K562 (cell line): ENCODE results near the gene ARHGEF4. TPM values are rescaled to one million over a fixed set of nuclear protein-coding genes. Genes with fewer than 3 reads are reported as not detected.

Source experiments
- HMG20A ChIP-seq: fragments of 450-650 bp; formaldehyde crosslinking; conservative IDR thresholded peaks from 2 replicates; pipeline ENCODE4 v1.4.0; 2020; ENCODE audit warnings: mild to moderate bottlenecking, mixed read lengths
- KDM1A ChIP-seq, 2 experiments: fragments of 450-650 bp; IDR thresholded peaks; 2 replicates each; pipeline ENCODE4 v1.6.1; 2016; ENCODE audit warnings: mild to moderate bottlenecking in 2 of 2
- POLR2AphosphoS2 ChIP-seq: IDR thresholded peaks from 2 replicates; pipeline ENCODE4 v1.6.1; 2012; ENCODE audit warnings: low read length, improper control_type of control experiment
- RBBP5 ChIP-seq: fragments of 200-600 bp; sonication (generic); IDR thresholded peaks from 2 replicates; pipeline ENCODE4 v1.6.1; 2012; ENCODE audit warnings: borderline replicate concordance, mild to moderate bottlenecking, low read length, control low read depth, inconsistent platforms; ENCODE audit not compliant: insufficient read depth, poor library complexity, severe bottlenecking
- ZNF197 ChIP-seq: fragments of 200-800 bp; sonication (Bioruptor generic); IDR thresholded peaks from 2 replicates; pipeline ENCODE4 v1.6.1; 2016; ENCODE audit warnings: low read depth, missing genetic modification characterization, missing compliant biosample characterization
- ZNF274 ChIP-seq: IDR thresholded peaks from 2 replicates; pipeline ENCODE4 v1.6.1; 2011; ENCODE audit warnings: low read depth, mild to moderate bottlenecking, low read length, moderate library complexity, borderline replicate concordance
- polyA plus RNA-seq, 8 experiments: library from polyadenylated mRNA; depleted of rRNA in 4 of 8; stranded (reverse) in 5 of 8; unstranded in 3 of 8; fragments of >200 nt; fragmentation: Nextera tagmentation in 2 of 8; fragmentation: Illumina TruSeq in 1 of 8; extraction: Ambion mirVana in 2 of 8; extraction: Trizol in 1 of 8; gene quantifications; 2 replicates each; pipeline versions ENCODE4 v1.2.1 to v1.2.3, GENCODE V29; 2011 to 2014; ENCODE audit warnings: inconsistent platforms in 1 of 8, missing spikeins in 1 of 8
- total RNA-seq, 7 experiments: library from RNA; depleted of rRNA in 6 of 7; stranded (reverse); fragments of >200 nt in 6 of 7; fragmentation: Illumina TruSeq in 2 of 7; extraction: Trizol in 2 of 7; gene quantifications; 2 replicates each; pipeline versions ENCODE4 v1.2.1 to v1.2.3, GENCODE V29; 2011 to 2021; ENCODE audit warnings: low replicate concordance in 1 of 7
- TF ChIP-seq, protein P1 (sequence below): fragments of 250-450 bp; sonication (Bioruptor Pico); IDR thresholded peaks from 2 replicates; pipeline ENCODE4 v1.5.0; 2020; ENCODE audit warnings: mild to moderate bottlenecking
- TF ChIP-seq, protein P2 (sequence below): fragments of 250-450 bp; sonication (Bioruptor Pico); IDR thresholded peaks from 2 replicates; pipeline ENCODE4 v1.8.0; 2021; ENCODE audit warnings: borderline replicate concordance, mild to moderate bottlenecking, moderate library complexity; ENCODE audit not compliant: poor library complexity, severe bottlenecking
- TF ChIP-seq, protein P3 (sequence below), 2 experiments: fragments of 450-650 bp in 1 of 2; sonication (generic) in 1 of 2; formaldehyde crosslinking in 1 of 2; IDR thresholded peaks; 2 replicates each; pipeline versions ENCODE4 v1.7.1 to v1.9.0; 2016 to 2022; ENCODE audit warnings: inconsistent platforms in 1 of 2, mild to moderate bottlenecking in 1 of 2, missing genetic modification reagents in 1 of 2
- TF ChIP-seq, protein P4 (sequence below): sonication (generic); formaldehyde crosslinking; IDR thresholded peaks from 2 replicates; pipeline ENCODE4 v1.8.0; 2022; ENCODE audit warnings: mild to moderate bottlenecking, missing genetic modification reagents

The ARHGEF4 gene
- total and polyA plus RNA-seq, 9 of the 15 experiments (the other 6 are each of a cell fraction or from before 2014, with no cell fraction given) = not detected

DNA sequence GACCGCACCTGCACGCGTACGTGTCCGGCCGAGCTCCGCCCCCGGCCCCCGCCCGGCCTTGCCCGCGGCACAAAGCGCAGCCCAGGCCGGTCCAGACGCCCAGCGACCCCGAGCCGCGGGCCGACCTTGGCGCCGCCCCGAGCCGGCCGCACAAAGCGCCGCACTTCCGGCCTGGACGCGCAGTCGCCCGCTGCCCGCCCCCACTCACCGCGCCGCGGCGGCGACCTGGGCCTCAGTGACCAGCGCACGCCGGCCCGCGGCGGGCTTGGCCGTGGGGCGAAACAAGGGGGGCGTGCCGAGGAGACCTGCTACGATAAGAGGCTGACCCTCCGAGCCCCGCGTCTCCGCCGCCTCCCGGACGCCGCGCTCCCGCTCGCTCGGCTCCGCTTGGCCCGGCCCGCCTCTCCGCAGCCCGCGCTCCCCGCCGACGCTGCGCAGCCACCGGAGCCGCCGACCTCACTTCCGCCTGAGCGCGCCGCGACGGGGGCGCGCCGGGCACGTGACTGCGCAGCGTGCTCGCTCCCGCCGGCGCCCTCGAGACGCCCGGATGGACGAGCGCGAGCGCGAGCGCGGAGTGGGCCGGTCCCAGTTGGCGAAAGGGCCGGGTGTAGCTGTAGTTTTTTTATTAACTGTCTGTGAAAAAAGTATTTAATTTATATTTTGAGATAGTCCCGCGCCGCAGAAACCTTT, 256.4 kb downstream of the ARHGEF4 start, which contains the start of gene FAM168B (continued):
- TF ChIP-seq POLR2AphosphoS2 (no peak), ZNF197 (CRISPR knock-in tag) (peak; percentile 95), RBBP5 (peak; percentile 92), HMG20A (no peak), KDM1A (IDR thresholded peaks at IDR 0.05) (no peak), ZNF274 (no peak)
- TF ChIP-seq, protein P1, sequence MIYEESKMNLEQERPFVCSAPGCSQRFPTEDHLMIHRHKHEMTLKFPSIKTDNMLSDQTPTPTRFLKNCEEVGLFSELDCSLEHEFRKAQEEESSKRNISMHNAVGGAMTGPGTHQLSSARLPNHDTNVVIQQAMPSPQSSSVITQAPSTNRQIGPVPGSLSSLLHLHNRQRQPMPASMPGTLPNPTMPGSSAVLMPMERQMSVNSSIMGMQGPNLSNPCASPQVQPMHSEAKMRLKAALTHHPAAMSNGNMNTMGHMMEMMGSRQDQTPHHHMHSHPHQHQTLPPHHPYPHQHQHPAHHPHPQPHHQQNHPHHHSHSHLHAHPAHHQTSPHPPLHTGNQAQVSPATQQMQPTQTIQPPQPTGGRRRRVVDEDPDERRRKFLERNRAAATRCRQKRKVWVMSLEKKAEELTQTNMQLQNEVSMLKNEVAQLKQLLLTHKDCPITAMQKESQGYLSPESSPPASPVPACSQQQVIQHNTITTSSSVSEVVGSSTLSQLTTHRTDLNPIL = no peak
- TF ChIP-seq, protein P2, sequence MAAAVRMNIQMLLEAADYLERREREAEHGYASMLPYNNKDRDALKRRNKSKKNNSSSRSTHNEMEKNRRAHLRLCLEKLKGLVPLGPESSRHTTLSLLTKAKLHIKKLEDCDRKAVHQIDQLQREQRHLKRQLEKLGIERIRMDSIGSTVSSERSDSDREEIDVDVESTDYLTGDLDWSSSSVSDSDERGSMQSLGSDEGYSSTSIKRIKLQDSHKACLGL (CRISPR knock-in tag) = no peak
- TF ChIP-seq, protein P3, sequence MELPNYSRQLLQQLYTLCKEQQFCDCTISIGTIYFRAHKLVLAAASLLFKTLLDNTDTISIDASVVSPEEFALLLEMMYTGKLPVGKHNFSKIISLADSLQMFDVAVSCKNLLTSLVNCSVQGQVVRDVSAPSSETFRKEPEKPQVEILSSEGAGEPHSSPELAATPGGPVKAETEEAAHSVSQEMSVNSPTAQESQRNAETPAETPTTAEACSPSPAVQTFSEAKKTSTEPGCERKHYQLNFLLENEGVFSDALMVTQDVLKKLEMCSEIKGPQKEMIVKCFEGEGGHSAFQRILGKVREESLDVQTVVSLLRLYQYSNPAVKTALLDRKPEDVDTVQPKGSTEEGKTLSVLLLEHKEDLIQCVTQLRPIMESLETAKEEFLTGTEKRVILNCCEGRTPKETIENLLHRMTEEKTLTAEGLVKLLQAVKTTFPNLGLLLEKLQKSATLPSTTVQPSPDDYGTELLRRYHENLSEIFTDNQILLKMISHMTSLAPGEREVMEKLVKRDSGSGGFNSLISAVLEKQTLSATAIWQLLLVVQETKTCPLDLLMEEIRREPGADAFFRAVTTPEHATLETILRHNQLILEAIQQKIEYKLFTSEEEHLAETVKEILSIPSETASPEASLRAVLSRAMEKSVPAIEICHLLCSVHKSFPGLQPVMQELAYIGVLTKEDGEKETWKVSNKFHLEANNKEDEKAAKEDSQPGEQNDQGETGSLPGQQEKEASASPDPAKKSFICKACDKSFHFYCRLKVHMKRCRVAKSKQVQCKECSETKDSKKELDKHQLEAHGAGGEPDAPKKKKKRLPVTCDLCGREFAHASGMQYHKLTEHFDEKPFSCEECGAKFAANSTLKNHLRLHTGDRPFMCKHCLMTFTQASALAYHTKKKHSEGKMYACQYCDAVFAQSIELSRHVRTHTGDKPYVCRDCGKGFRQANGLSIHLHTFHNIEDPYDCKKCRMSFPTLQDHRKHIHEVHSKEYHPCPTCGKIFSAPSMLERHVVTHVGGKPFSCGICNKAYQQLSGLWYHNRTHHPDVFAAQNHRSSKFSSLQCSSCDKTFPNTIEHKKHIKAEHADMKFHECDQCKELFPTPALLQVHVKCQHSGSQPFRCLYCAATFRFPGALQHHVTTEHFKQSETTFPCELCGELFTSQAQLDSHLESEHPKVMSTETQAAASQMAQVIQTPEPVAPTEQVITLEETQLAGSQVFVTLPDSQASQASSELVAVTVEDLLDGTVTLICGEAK (IDR thresholded peaks at IDR 0.05) = peak; percentile 42; the same call in 1 of the 2 replicates
- TF ChIP-seq, protein P3 (CRISPR knock-in tag; IDR thresholded peaks at IDR 0.05) = no peak
- TF ChIP-seq, protein P4, sequence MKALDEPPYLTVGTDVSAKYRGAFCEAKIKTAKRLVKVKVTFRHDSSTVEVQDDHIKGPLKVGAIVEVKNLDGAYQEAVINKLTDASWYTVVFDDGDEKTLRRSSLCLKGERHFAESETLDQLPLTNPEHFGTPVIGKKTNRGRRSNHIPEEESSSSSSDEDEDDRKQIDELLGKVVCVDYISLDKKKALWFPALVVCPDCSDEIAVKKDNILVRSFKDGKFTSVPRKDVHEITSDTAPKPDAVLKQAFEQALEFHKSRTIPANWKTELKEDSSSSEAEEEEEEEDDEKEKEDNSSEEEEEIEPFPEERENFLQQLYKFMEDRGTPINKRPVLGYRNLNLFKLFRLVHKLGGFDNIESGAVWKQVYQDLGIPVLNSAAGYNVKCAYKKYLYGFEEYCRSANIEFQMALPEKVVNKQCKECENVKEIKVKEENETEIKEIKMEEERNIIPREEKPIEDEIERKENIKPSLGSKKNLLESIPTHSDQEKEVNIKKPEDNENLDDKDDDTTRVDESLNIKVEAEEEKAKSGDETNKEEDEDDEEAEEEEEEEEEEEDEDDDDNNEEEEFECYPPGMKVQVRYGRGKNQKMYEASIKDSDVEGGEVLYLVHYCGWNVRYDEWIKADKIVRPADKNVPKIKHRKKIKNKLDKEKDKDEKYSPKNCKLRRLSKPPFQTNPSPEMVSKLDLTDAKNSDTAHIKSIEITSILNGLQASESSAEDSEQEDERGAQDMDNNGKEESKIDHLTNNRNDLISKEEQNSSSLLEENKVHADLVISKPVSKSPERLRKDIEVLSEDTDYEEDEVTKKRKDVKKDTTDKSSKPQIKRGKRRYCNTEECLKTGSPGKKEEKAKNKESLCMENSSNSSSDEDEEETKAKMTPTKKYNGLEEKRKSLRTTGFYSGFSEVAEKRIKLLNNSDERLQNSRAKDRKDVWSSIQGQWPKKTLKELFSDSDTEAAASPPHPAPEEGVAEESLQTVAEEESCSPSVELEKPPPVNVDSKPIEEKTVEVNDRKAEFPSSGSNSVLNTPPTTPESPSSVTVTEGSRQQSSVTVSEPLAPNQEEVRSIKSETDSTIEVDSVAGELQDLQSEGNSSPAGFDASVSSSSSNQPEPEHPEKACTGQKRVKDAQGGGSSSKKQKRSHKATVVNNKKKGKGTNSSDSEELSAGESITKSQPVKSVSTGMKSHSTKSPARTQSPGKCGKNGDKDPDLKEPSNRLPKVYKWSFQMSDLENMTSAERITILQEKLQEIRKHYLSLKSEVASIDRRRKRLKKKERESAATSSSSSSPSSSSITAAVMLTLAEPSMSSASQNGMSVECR (CRISPR knock-in tag) = peak; percentile 75; the same call in 1 of the 2 replicates
